ENCODE measurements around the gene GALNT18. TPM values are rescaled to one million over a fixed set of nuclear protein-coding genes. Genes with fewer than 3 reads are reported as not detected.

Gene GALNT18
- total and polyA plus RNA-seq, 2 of the 4 experiments (the other 2 are of a cell fraction): 9.5 to 11.3 TPM

GRCh38 chr11:11478687-11479086 is 143.1 kb downstream of the GALNT18 start:
- no peak overlapping the region for H2BK20ac ChIP-seq (ENCODE audit: low read depth, low read length)
- H3K9me1 ChIP-seq (ENCODE audit: insufficient read depth, low read length): no peaks in the 10 kb centered on the region
- DNase-seq (no peak), ATAC-seq (ENCODE audit: low read depth) (no peak)
- CTCF ChIA-PET: no interaction called here
- H4K8ac ChIP-seq (ENCODE audit: low read depth in 2 of 2, low read length in 2 of 2): no peak overlapping the region
- H2BK5ac ChIP-seq (ENCODE audit: low read depth, low read length, poor library complexity, severe bottlenecking): no peak overlapping the region
- H4K5ac ChIP-seq (ENCODE audit: low read depth, low read length): no peak overlapping the region
- no peak overlapping the region for H2BK120ac ChIP-seq (ENCODE audit: low read depth, low read length)
- intact Hi-C loops (cut with micrococcal nuclease) (no loop called here), dilution Hi-C loops (cut with HindIII; ENCODE audit: low sequenced_read_pairs, unreplicated experiment) (no loop called here), in situ Hi-C loops (cut with MboI; ENCODE audit: low sequenced_read_pairs) (no loop called here)
- no peak overlapping the region for H3K4me2 ChIP-seq (ENCODE audit: low read depth, low read length)
- H3K9ac ChIP-seq (ENCODE audit: low read depth, low read length): no peak overlapping the region
- H2AK5ac ChIP-seq (ENCODE audit: low read depth, low read length): no peak overlapping the region
- no peak overlapping the region for H2BK15ac ChIP-seq (ENCODE audit: low read depth, low read length)
- H3K79me1 ChIP-seq (ENCODE audit: low read depth in 1 of 2, low read length in 2 of 2): no peaks in the 10 kb centered on the region
- H3K23ac ChIP-seq (ENCODE audit: low read depth, low read length): no peak overlapping the region
- no peak overlapping the region for H3K14ac ChIP-seq (replicated peaks; ENCODE audit: low read depth, low read length)
- BruUV-seq (replicated peaks): no TSS peak
- TF ChIP-seq RFX5 (IDR thresholded peaks at IDR 0.05; ENCODE audit: low read depth, low read length) (no peak), CHD1 (IDR thresholded peaks at IDR 0.05; ENCODE audit: low read depth, low read length) (no peak), CTCF (conservative IDR thresholded peaks at IDR 0.05; ENCODE audit: low read depth, low read length) (no peak), MAFK (IDR thresholded peaks at IDR 0.05; ENCODE audit: low read depth, low read length) (no peak), FOS (IDR thresholded peaks at IDR 0.05; ENCODE audit: low read depth, low read length) (no peak), ELK1 (IDR thresholded peaks at IDR 0.05; ENCODE audit: borderline replicate concordance, low read depth, low read length) (no peak)
- H2AFZ ChIP-seq (replicated peaks; ENCODE audit: low read length, poor library complexity): no peak overlapping the region
- POLR2A ChIA-PET (ENCODE audit: unreplicated experiment): no interaction called here
- peaks cover 14% of the 10 kb centered on the region for H3K27me3 ChIP-seq (ENCODE audit: control insufficient read depth, insufficient read depth, low read length)
- no peak overlapping the region for H2AK9ac ChIP-seq (replicated peaks; ENCODE audit: low read depth, low read length, poor library complexity)
- 0 out of 2 replicates have a peak, but pooled peaks cover 2% of the 10 kb centered on the region for H3K4me1 ChIP-seq (ENCODE audit: control insufficient read depth, insufficient read depth, low read length)
- no peak overlapping the region for H3K18ac ChIP-seq (ENCODE audit: low read depth, low read length)
- H3K9me3 ChIP-seq (ENCODE audit: control insufficient read depth, insufficient read depth, low read length): no peaks in the 10 kb centered on the region
- no peak overlapping the region for H3K27ac ChIP-seq (ENCODE audit: insufficient read depth, low read length)
- H4K20me1 ChIP-seq (ENCODE audit: insufficient read depth, low read length): no peaks in the 10 kb centered on the region; the same call in 1 of the 2 replicates
- no peak overlapping the region for H4K91ac ChIP-seq (ENCODE audit: insufficient read depth, low read depth, low read length)
- no peak overlapping the region for H3K56ac ChIP-seq (ENCODE audit: extremely low read depth, insufficient read depth, low read length)
- H3K4ac ChIP-seq (ENCODE audit: low read depth, low read length): no peak overlapping the region
- no peaks in the 10 kb centered on the region for H3K36me3 ChIP-seq (ENCODE audit: control insufficient read depth, insufficient read depth, low read length)
- 77% methylated on average over 4 of the region's 12 CpGs; no CpG with 5 or more reads in 1 of the 2 experiments for WGBS, 2 experiments (ENCODE audit: extremely low coverage in 2 of 2, insufficient read length in 1 of 2)
- no peak overlapping the region for H3K4me3 ChIP-seq (ENCODE audit: insufficient read depth, low read depth, low read length)

Measured in IMR-90 (cell line).